ENCODE data around the gene TSPAN7. TPM values are rescaled to one million over a fixed set of nuclear protein-coding genes. Genes with fewer than 3 reads are reported as not detected.

TSPAN7 gene
- total and polyA plus RNA-seq, 9 of the 15 experiments (the other 6 are each of a cell fraction or from before 2014, with no cell fraction given): 0.07 to 0.29 (median 0.12) TPM; not detected in 1

GRCh38 chrX:38599796-38600755 lies 38.7 kb downstream of the TSPAN7 start:
- Histone ChIP-seq H3K27ac (ENCODE audit: extremely low read depth, low read depth, low read length) (no peak overlapping the region), H3K9ac (ENCODE audit: insufficient read depth in 1 of 2, low read depth in 2 of 2, low read length in 2 of 2) (no peak overlapping the region), H3K9me3 (replicated peaks; ENCODE audit: control insufficient read depth, insufficient read depth, low read depth, low read length) (no peaks in the 10 kb centered on the region), H3K4me3 (no peak overlapping the region), H3K4me1 (replicated peaks in 1 of 2; ENCODE audit: control insufficient read depth in 2 of 2, insufficient read depth in 2 of 2, low read length in 2 of 2) (no peaks in the 10 kb centered on the region), H3K79me2 (ENCODE audit: control insufficient read depth, insufficient read depth, low read length) (no peaks in the 10 kb centered on the region), H3K9me1 (ENCODE audit: control insufficient read depth, insufficient read depth, low read length) (no peaks in the 10 kb centered on the region), H2AFZ (ENCODE audit: low read depth, low read length) (no peak overlapping the region), H4K20me1 (replicated peaks; ENCODE audit: control insufficient read depth, insufficient read depth, low read length) (no peaks in the 10 kb centered on the region), H3K36me3 (ENCODE audit: control insufficient read depth, insufficient read depth, low read length) (no peaks in the 10 kb centered on the region), H3K4me2 (ENCODE audit: insufficient read depth, low read length) (no peak overlapping the region), H3K27me3 (ENCODE audit: control insufficient read depth in 2 of 2, insufficient read depth in 2 of 2, low read length in 2 of 2) (peaks cover 0 to 4% of the 10 kb centered on the region in 2 experiments; a peak in 1 of 5 replicates)
- TF ChIP-seq MLX (CRISPR knock-in tag; conservative IDR thresholded peaks at IDR 0.05) (no peak), DNMT1 (IDR thresholded peaks at IDR 0.05) (no peak), NR2C2 (CRISPR knock-in tag; IDR thresholded peaks at IDR 0.05) (no peak), NR2C2 (tag; IDR thresholded peaks at IDR 0.05) (no peak)
- BruUV-seq (replicated peaks): no TSS peak
- intact Hi-C loops (cut with micrococcal nuclease) (no loop called here), in situ Hi-C loops (cut with MboI) (no loop called here)
- ChIA-PET POLR2A (interaction anchor here (0.9 kb wide), 1 partner anchor 12 kb away, joined by 3 read pairs; no protein-coding TSS in a partner anchor), CTCF (ENCODE audit: low intra/inter-chr PET ratio) (no interaction called here)
- FAIRE-seq (no peak), ATAC-seq (no peak), DNase-seq (ENCODE audit: extremely low read depth in 1 of 4, low spot score in 3 of 4) (no peak)
- WGBS (ENCODE audit: insufficient coverage, low coverage, missing lambda C conversion rate): 0% methylated on average over 3 of the region's 3 CpGs
